GM12891 (cell line): ENCODE measurements around the gene DNAJC21.
"Not testable (repeated sequence)": the region's sequence is repeated elsewhere in the genome, so short reads cannot be mapped to it uniquely, and the experiment has no call there.

Experiments
- DNase-seq: peaks from one replicate; pipeline ENCODE4 v3.0.0; 2011; ENCODE audit warnings: low spot score; ENCODE audit not compliant: insufficient read length
- FAIRE-seq: peaks from 2 replicates; lab custom pipeline; 2011; peaks lifted over from hg19 to GRCh38; lab: Jason Lieb, UNC
- PAX5 ChIP-seq: IDR thresholded peaks from 2 replicates; pipeline ENCODE4 v1.6.1; 2011; ENCODE audit warnings: low read length, moderate library complexity, mild to moderate bottlenecking; ENCODE audit not compliant: insufficient read depth, severe bottlenecking
- POLR2A ChIP-seq: IDR thresholded peaks from 2 replicates; pipeline ENCODE4 v1.6.1; 2011; ENCODE audit warnings: low read depth, low read length, control low read depth
- POLR2AphosphoS5 ChIP-seq: IDR thresholded peaks from 2 replicates; pipeline ENCODE4 v1.6.1; 2011; ENCODE audit warnings: low read depth, low read length, control low read depth
- POU2F2 ChIP-seq: IDR thresholded peaks from 2 replicates; pipeline ENCODE4 v1.6.1; 2011; ENCODE audit warnings: low read depth, mild to moderate bottlenecking, control low read depth, low read length, moderate library complexity
- SPI1 ChIP-seq: IDR thresholded peaks from 2 replicates; pipeline ENCODE4 v1.6.1; 2011; ENCODE audit warnings: low read depth, low read length, control low read depth
- TAF1 ChIP-seq: IDR thresholded peaks from 2 replicates; pipeline ENCODE4 v1.6.1; 2011; ENCODE audit warnings: low read depth, low read length, control low read depth

Gene DNAJC21

DNA sequence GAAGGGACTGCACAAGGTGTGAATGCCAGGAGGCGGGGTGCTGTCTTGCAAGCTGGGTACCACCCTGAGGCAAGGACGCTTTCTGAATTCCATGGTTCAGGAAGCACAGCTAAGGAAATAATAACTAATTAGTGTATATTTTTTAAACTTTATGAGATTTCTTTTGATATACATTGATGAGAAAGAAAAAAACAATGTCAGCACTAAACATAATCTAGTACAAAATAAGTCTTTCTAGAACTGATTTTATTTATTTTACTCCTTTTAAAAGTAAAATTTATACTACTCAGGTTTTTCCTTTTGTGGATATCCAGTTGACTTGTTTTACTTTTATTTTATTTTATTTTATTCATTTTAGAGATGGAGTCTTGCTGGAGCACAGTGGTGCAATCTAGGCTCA, 3.6 kb downstream of the DNAJC21 start:
- FAIRE-seq, result no peak
- TF ChIP-seq POLR2AphosphoS5 (no peak), POU2F2 (no peak), POLR2A (no peak), TAF1 (no peak), PAX5 (no peak), SPI1 (no peak)
- DNase-seq, result no peak

DNA sequence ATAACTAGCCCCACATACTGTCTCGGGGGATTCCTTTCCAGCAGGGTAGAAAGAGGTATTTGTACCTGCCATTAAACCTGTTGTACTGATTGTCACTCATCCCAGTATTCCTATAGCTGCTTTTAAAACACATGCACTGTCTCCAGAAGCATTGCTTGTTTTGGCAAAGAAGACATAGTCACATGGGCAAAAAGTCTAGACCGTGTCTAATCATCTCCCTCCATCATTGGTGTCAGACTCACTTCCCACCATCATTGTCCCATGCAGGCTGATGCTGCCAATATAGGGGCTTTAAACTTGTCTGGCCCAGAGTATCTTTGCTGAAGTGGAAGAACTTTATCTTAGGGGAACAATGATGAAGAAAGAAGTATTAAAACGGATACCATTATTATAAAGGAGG, 12.6 kb downstream of the DNAJC21 start:
- TF ChIP-seq TAF1 (no peak), POLR2A (no peak), PAX5 (no peak), SPI1 (no peak), POU2F2 (no peak), POLR2AphosphoS5 (no peak)
- FAIRE-seq (no peak), DNase-seq (no peak)

DNA sequence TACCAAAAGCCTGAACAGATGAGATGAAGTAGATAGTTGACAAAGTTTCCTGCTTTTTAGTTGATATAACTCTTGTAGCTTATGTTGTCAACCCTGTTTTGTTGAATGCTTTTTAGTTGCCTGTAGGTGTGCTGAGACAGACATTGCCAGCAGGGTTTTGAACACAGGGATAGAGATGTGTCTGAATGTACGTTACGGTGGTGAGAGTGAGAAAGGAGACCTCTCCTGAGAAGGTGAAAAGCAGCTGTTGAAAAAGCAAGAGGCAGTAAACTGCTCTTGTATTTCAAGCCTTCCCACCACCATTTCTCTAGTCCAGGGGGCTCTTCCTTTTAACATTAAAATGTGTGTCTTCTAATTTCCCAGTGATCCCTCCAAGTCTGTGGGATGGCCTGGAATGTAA, 14.7 kb downstream of the DNAJC21 start:
- DNase-seq (no peak), FAIRE-seq (no peak)
- TF ChIP-seq POLR2A (no peak), SPI1 (no peak), POU2F2 (no peak), PAX5 (no peak), TAF1 (no peak)

DNA sequence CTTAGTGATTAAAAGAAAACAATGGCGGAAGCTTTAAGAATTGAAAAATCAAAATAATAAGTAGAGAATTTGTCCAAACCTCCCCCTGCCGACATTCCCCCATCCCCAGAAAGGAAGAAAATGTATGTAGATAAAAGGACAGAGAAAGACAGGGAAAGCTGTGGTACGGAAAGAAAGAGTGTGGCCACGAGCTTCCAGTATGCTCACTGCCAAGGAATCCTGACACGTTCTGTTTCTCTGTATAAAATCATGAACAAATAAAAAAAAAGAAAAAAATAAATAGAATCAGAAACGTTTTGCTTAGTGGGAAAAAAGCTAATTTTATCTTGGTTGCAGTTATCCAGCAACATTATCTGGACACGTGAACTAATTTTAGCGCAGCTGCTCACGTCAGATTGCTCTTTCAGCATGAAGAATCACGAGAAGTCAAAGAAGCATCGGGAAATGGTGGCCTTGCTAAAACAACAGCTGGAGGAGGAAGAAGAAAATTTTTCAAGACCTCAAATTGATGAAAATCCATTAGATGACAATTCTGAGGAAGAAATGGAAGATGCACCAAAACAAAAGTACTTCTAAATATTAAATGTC, 15.2 kb downstream of the DNAJC21 start:
- FAIRE-seq (no peak), DNase-seq (no peak)
- no peak for TF ChIP-seq PAX5

DNA sequence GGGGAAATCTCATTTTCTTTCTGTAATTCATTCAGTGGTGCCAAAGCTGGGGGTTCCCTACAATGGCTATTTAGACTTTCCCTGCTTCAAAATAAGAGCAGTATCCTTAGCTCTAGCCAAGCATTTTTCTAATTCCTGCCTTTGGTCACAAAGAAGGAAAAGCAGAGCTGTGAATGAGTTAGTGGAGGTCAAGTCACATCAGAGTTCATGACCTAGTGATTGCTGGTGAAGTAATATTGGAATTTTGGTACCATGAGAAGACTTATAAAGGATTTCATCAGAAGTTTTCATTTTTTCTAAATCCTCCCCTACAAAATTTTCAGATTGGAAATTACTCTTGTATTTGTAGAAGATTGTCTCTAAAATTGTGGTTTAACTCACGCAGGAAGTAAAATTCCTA, 28.0 kb downstream of the DNAJC21 start:
- no peak for DNase-seq
- no peak for FAIRE-seq
- TF ChIP-seq TAF1 (no peak), POLR2AphosphoS5 (no peak), PAX5 (no peak), POLR2A (no peak), SPI1 (no peak), POU2F2 (no peak)

DNA sequence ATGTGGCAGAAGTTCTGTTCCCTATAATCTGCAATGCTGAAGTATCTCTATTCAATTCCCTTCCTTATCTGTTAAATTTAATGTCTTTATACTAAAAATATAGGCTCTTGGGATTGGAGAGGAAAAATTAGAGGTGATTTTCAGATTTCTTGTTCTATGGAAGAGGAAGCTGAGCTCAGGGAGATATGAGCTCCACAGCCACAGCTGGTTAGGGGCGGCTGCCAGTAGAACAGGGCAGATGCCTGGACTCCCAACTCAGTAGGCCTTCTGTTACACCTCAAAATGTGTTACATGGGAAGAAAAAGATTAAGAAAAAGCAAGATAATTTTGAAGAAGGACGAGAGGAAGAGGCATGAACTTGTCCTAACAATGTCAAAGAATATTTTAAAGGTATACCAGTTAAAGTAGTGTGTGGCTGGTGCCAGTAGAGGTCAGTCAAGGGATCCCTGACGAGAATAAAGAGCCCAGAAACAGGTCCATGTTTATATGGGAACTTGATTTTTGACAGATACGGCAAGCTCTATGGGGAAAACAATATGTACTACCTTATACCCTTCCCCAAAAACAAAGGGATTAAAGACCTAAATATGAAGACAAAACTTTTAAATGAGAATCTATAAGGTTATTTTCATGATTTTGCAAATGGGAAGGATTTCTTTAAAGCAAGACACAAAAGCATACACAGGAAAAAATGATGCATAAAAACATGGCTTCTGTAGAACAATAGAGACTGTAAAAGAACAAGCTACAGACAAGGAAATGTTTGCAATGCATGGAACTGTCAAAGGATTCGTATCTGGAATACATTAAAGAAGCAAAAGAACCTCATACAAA, 28.7 kb downstream of the DNAJC21 start:
- DNase-seq (no peak), FAIRE-seq (no peak)
- TF ChIP-seq SPI1 (no peak), POLR2AphosphoS5 (no peak), POLR2A (no peak), TAF1 (no peak), POU2F2 (no peak), PAX5 (no peak)

DNA sequence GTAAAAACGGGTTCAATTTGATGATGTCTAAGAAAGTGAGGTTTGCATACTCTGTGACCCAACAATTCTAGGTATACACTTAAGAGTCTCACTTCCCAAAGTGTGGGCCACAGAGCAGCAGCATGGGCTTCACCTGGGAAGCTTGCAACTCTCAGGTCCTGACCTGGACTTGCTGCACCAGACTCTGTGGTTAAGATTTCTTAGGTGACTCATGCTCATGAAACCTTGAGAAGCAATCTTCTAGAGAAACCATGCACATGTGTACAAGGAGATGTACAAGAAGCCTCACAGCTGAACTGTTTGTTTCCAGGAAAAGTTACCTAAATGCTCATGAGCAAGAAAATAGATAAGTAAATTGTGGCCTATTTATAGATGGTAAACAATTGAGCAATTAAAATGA, 30.0 kb downstream of the DNAJC21 start:
- peak; percentile 32 for DNase-seq
- TF ChIP-seq TAF1 (no peak), PAX5 (peak; percentile 9), POLR2A (no peak), SPI1 (peak; percentile 73)
- peak; percentile 89 for FAIRE-seq

DNA sequence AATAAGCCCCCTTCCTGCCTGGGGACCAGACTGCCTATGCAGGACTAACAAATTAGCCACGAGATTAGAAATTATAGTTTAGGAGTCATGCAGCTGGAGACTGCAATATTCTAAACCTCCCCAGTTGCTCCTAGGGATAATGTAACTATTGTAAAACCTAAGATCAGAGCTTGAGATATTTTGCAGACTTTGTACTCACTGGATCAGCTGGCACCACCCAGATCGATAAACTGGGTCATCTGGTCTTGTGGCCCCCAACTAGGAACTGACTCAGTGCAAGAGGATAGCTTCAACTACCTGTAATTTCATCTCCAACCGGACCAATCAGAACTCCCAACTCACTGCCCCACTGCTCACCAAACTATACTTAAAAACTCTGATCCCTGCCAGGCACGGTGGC, 38.2 kb downstream of the DNAJC21 start:
- TF ChIP-seq TAF1, result no peak
- no peak for DNase-seq
- FAIRE-seq, result no peak

DNA sequence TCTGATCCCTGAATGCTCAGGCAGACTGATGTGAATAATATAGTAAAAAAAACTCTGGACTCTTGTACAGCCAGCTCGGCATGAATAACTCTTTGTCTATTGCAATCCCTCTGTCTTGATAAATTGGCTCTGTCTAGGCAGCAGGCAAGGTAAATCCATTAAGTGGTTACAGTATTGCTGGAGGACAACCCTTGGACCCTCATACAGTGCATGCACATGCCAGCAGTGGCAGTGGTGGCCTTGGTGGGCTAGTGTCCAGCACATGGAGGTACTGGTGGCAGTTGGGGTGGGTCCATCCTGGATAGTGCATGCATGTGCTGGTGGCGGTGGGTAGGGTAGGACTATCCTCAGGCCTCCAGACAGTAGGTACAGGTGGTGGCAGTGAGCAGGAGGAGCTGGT, 38.9 kb downstream of the DNAJC21 start:
- TF ChIP-seq TAF1, result no peak
- no peak for TF ChIP-seq SPI1
- TF ChIP-seq PAX5, result no peak
- TF ChIP-seq POLR2A, result no peak
- TF ChIP-seq POLR2AphosphoS5, result no peak
- FAIRE-seq, result no peak
- no peak for DNase-seq

DNA sequence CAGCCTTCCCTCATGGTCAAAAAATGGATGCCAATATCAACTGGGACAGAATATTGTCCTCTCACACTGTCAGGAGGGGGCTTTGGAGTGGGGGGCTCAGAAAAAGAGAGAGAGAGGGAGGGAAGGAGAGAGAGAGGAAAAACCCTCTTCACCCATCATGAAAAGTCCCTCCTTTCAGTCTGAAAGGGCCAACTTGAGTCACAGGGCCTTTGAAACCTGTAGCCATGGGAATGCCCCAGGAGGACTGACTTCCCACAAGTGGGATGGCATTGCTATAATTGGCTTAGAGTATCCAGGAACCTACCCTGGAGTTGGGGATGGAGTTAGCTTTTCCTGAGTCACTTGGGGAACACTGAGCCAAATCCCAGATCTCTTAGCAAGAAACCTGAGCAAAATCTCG, 41.2 kb downstream of the DNAJC21 start:
- TF ChIP-seq PAX5 (no peak), POLR2AphosphoS5 (no peak), POU2F2 (no peak), POLR2A (no peak), TAF1 (no peak), SPI1 (no peak)
- no peak for FAIRE-seq
- no peak for DNase-seq

DNA sequence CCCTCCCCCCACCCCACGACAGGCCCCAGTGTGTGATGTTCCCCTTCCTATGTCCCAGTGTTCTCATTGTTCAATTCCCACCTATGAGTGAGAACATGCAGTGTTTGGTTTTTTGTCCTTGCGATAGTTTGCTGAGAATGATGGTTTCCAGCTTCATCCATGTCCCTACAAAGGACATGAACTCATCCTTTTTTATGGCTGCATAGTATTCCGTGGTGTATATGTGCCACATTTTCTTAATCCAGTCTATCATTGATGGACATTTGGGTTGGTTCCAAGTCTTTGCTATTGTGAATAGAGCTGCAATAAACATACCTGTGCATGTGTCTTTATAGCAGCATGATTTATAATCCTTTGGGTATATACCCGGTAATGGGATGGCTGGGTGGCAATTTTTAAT, 42.3 kb downstream of the DNAJC21 start:
- not testable (repeated sequence) for DNase-seq, FAIRE-seq
